Neuron (in vitro differentiated cells): ENCODE results near the gene SPSB4.

ENCODE experiments used
- H2AFZ ChIP-seq: one replicate; pipeline ENCODE4 v1.6.1; 2013; ENCODE audit warnings: low read depth, mild to moderate bottlenecking, inconsistent platforms, low read length, moderate library complexity
- H3K27me3 ChIP-seq: one replicate; pipeline ENCODE4 v1.6.1; 2013; ENCODE audit warnings: low read length; ENCODE audit not compliant: insufficient read depth
- H3K36me3 ChIP-seq: one replicate; pipeline ENCODE4 v1.6.1; 2013; ENCODE audit warnings: low read length; ENCODE audit not compliant: insufficient read depth
- H3K4me1 ChIP-seq: one replicate; pipeline ENCODE4 v1.6.1; 2013; ENCODE audit warnings: low read length; ENCODE audit not compliant: insufficient read depth
- H3K4me3 ChIP-seq: 2 replicates; pipeline ENCODE4 v1.5.1; 2013; ENCODE audit warnings: mild to moderate bottlenecking, low read length, moderate library complexity
- H3K9me3 ChIP-seq: one replicate; pipeline ENCODE4 v1.6.1; 2013; ENCODE audit warnings: low read length

Gene SPSB4

GRCh38 chr3:141095546-141095937 is 44.4 kb downstream of the SPSB4 start:
- no peak overlapping the region for H2AFZ ChIP-seq
- H3K36me3 ChIP-seq = peaks cover 6% of the 10 kb centered on the region
- no peaks in the 10 kb centered on the region for H3K27me3 ChIP-seq
- peaks cover 56% of the 10 kb centered on the region for H3K4me1 ChIP-seq
- H3K9me3 ChIP-seq = peaks cover 9% of the 10 kb centered on the region
- peak overlapping the region; percentile 3 for H3K4me3 ChIP-seq

- H2AFZ ChIP-seq = no peak overlapping the region
- peaks cover 10% of the 10 kb centered on the region for H3K9me3 ChIP-seq
- H3K36me3 ChIP-seq = peaks cover 11% of the 10 kb centered on the region
- H3K4me3 ChIP-seq = no peak overlapping the region
- peaks cover 50% of the 10 kb centered on the region for H3K4me1 ChIP-seq
- H3K27me3 ChIP-seq = no peaks in the 10 kb centered on the region
These were observed 45.0 kb downstream of the SPSB4 start for GRCh38 chr3:141096164-141096563.

- Histone ChIP-seq H3K27me3 (no peaks in the 10 kb centered on the region), H3K36me3 (peaks cover 15% of the 10 kb centered on the region)
These were observed 45.8 kb downstream of the SPSB4 start for GRCh38 chr3:141096981-141097380.

GRCh38 chr3:141100112-141100511 is 49.0 kb downstream of the SPSB4 start:
- Histone ChIP-seq H3K9me3 (peaks cover 10% of the 10 kb centered on the region), H3K27me3 (no peaks in the 10 kb centered on the region), H2AFZ (no peak overlapping the region), H3K4me1 (peaks cover 37% of the 10 kb centered on the region), H3K4me3 (no peak overlapping the region), H3K36me3 (peaks cover 18% of the 10 kb centered on the region)

More at GRCh38 chr3:141096981-141097380, 45.8 kb downstream of the SPSB4 start:
- Histone ChIP-seq H3K4me3 (no peak overlapping the region), H3K9me3 (peaks cover 10% of the 10 kb centered on the region), H3K4me1 (peaks cover 42% of the 10 kb centered on the region), H2AFZ (no peak overlapping the region)

DNA sequence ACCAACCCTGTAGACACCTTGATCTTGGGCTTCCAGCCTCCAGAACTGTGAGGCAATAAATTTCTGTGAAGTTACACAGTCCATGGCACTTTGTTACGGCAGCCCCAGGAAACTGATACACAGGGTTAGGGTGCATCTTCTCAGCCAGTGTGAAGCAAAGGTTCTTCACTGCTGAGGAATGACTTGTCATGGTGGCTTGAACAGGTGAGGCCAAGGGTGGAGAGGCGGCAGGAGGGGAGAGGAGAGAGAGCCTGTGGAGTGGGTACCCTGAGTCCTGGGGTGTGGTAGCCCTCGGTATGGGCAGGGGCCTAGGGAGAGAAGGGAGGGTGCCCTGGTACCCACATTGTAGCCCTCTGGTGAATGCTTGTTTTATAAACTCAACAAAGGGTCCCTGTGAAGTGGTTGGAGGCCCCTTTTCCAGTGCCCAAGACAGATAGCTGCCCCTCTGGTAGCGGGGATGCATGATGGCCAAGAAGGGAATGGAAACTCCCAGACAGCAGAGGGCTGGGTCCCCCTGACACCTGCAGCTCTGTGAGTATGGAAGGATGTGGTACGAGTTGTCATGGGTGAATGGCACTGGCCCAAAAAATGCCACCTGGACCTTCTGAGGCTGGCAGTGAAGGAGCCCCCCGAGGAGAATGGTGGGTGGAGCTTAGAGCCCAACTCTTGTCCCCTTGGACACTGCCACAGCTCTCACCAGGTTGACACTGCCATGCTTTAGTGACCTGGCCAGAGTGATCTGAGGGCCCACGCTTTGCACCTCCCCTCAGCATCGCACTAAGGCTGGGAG is 49.6 kb downstream of the SPSB4 start:
- Histone ChIP-seq H3K4me1 (peaks cover 36% of the 10 kb centered on the region), H3K9me3 (peaks cover 10% of the 10 kb centered on the region), H3K36me3 (peaks cover 18% of the 10 kb centered on the region), H3K4me3 (no peak overlapping the region), H3K27me3 (no peaks in the 10 kb centered on the region), H2AFZ (no peak overlapping the region)

DNA sequence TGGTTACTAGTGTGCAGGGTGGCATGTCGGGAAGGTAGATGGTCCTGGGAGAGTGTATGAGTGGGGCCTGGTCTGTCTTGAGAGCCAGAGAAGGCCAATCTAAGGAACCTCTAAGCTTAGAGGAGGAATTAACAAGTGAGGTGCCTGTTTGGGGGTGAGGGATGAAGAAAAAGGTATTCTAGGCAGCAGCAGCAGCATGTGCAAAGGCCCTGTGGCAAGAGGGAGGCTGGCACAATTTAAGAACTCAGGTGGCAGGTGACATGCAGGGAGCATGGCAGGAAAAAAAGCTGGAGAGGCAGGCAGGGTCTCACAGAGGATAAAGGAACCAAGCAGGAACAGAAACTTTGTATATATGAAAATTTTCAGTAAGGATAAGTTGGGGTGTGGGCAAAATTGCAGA is 51.2 kb downstream of the SPSB4 start:
- peaks cover 10% of the 10 kb centered on the region for H3K9me3 ChIP-seq
- H2AFZ ChIP-seq = no peak overlapping the region
- H3K36me3 ChIP-seq = peaks cover 15% of the 10 kb centered on the region
- peaks cover 33% of the 10 kb centered on the region for H3K4me1 ChIP-seq
- H3K4me3 ChIP-seq = no peak overlapping the region
- H3K27me3 ChIP-seq = no peaks in the 10 kb centered on the region

GRCh38 chr3:141103067-141103466 is 51.9 kb downstream of the SPSB4 start:
- no peak overlapping the region for H3K4me3 ChIP-seq
- peaks cover 15% of the 10 kb centered on the region for H3K36me3 ChIP-seq
- no peaks in the 10 kb centered on the region for H3K27me3 ChIP-seq
- no peak overlapping the region for H2AFZ ChIP-seq
- peaks cover 37% of the 10 kb centered on the region for H3K4me1 ChIP-seq
- peaks cover 10% of the 10 kb centered on the region for H3K9me3 ChIP-seq

- peaks cover 41% of the 10 kb centered on the region for H3K4me1 ChIP-seq
- no peak overlapping the region for H3K4me3 ChIP-seq
- peaks cover 15% of the 10 kb centered on the region for H3K36me3 ChIP-seq
- H3K27me3 ChIP-seq = no peaks in the 10 kb centered on the region
- peaks cover 10% of the 10 kb centered on the region for H3K9me3 ChIP-seq
- H2AFZ ChIP-seq = no peak overlapping the region
These were observed 52.4 kb downstream of the SPSB4 start for GRCh38 chr3:141103503-141103902.

DNA sequence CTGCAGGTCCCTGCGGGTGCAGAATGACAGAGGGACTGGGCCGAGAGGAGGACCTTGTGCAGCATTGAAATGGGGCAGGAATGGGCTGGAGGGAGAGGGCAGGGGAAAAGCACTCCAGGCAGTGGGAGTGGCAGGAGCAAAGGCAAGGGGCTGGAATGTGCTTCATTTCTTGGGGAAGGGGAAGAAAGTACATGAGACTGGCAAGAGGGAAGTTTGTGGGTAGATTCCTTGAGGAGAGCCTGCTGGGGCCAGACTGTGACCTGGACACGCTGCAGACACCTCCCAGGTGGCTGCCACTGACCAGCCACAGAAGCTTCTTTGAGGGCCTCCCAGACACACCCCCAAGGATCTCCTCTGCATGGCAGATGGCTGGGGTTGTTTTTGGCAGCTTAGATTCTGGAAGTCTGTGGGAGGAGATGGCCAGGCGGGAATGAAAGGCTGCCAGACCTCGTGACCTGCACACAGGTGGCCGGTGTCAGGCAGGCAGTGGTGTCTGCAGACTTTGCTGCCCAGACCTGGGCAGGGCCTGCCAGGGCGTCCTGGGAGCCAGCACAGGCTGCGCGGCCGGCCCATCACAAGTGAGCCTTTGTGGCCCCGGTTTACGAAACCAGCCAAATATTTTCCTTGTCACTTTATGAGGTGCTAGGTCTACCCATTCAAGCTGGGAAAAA is 53.1 kb downstream of the SPSB4 start:
- Histone ChIP-seq H3K27me3 (no peaks in the 10 kb centered on the region), H3K4me1 (peaks cover 48% of the 10 kb centered on the region), H3K36me3 (peaks cover 18% of the 10 kb centered on the region), H3K4me3 (no peak overlapping the region), H2AFZ (no peak overlapping the region), H3K9me3 (peaks cover 12% of the 10 kb centered on the region)

GRCh38 chr3:141105828-141106628 is 54.9 kb downstream of the SPSB4 start:
- H3K27me3 ChIP-seq = no peaks in the 10 kb centered on the region
- H2AFZ ChIP-seq = no peak overlapping the region
- H3K4me3 ChIP-seq = no peak overlapping the region
- H3K36me3 ChIP-seq = peaks cover 29% of the 10 kb centered on the region
- H3K9me3 ChIP-seq = peaks cover 16% of the 10 kb centered on the region
- peaks cover 55% of the 10 kb centered on the region for H3K4me1 ChIP-seq

- Histone ChIP-seq H3K27me3 (no peaks in the 10 kb centered on the region), H3K9me3 (peaks cover 16% of the 10 kb centered on the region), H3K4me1 (peaks cover 55% of the 10 kb centered on the region), H3K36me3 (peaks cover 30% of the 10 kb centered on the region), H3K4me3 (no peak overlapping the region), H2AFZ (no peak overlapping the region)
These were observed 55.7 kb downstream of the SPSB4 start for GRCh38 chr3:141106842-141107241.

GRCh38 chr3:141108039-141108438 is 56.9 kb downstream of the SPSB4 start:
- H3K27me3 ChIP-seq = no peaks in the 10 kb centered on the region
- H2AFZ ChIP-seq = no peak overlapping the region
- H3K4me3 ChIP-seq = no peak overlapping the region
- peaks cover 49% of the 10 kb centered on the region for H3K4me1 ChIP-seq
- H3K36me3 ChIP-seq = peaks cover 30% of the 10 kb centered on the region
- peaks cover 16% of the 10 kb centered on the region for H3K9me3 ChIP-seq

GRCh38 chr3:141109751-141110150 is 58.6 kb downstream of the SPSB4 start:
- H3K27me3 ChIP-seq = no peaks in the 10 kb centered on the region
- H3K36me3 ChIP-seq = peaks cover 33% of the 10 kb centered on the region

More at GRCh38 chr3:141109751-141110150, 58.6 kb downstream of the SPSB4 start:
- no peak overlapping the region for H3K4me3 ChIP-seq
- H2AFZ ChIP-seq = no peak overlapping the region
- peaks cover 16% of the 10 kb centered on the region for H3K9me3 ChIP-seq
- H3K4me1 ChIP-seq = peaks cover 32% of the 10 kb centered on the region
